Glutamatergic neuron (in vitro differentiated cells): Measurements from ENCODE around the gene CNDP2. TPM values are rescaled to one million over a fixed set of nuclear protein-coding genes. Genes with fewer than 3 reads are reported as not detected.

ENCODE experiments used
- DNase-seq: peaks from one replicate; pipeline ENCODE4 v3.0.0; 2022
- H3K27ac Mint-ChIP-seq: one replicate; pipeline ENCODE4 v1.8.0; 2020; ENCODE audit warnings: mild to moderate bottlenecking, mixed read lengths, inconsistent platforms; ENCODE audit not compliant: unreplicated experiment
- H3K27me3 Mint-ChIP-seq: one replicate; pipeline ENCODE4 v1.8.0; 2020; ENCODE audit warnings: mild to moderate bottlenecking, moderate library complexity, mixed read lengths, inconsistent platforms; ENCODE audit not compliant: unreplicated experiment
- H3K36me3 Mint-ChIP-seq: one replicate; pipeline ENCODE4 v1.8.0; 2020; ENCODE audit warnings: mild to moderate bottlenecking, mixed read lengths, inconsistent platforms; ENCODE audit not compliant: unreplicated experiment
- H3K4me1 Mint-ChIP-seq: one replicate; pipeline ENCODE4 v1.8.0; 2020; ENCODE audit warnings: mild to moderate bottlenecking, low read depth, mixed read lengths, inconsistent platforms; ENCODE audit not compliant: unreplicated experiment
- H3K4me3 Mint-ChIP-seq: one replicate; pipeline ENCODE4 v1.8.0; 2020; ENCODE audit warnings: mild to moderate bottlenecking, mixed read lengths, inconsistent platforms; ENCODE audit not compliant: unreplicated experiment
- H3K9me3 Mint-ChIP-seq: one replicate; pipeline ENCODE4 v1.8.0; 2020; ENCODE audit warnings: mild to moderate bottlenecking, moderate library complexity, mixed read lengths, inconsistent platforms; ENCODE audit not compliant: unreplicated experiment
- CTCF ChIP-seq: fragments of 200-600 bp; sonication (generic); IDR thresholded peaks from one replicate; pipeline ENCODE4 v1.5.0; 2021; ENCODE audit not compliant: partially characterized antibody, unreplicated experiment
- total RNA-seq: library from RNA; stranded (reverse); fragmentation: NEBNext Ultra II Directional; extraction: Animal tissue kit (Norgen Biotek cat#: 25700); gene quantifications from one replicate; pipeline ENCODE4 v1.2.1, GENCODE V29; 2021; ENCODE audit not compliant: unreplicated experiment

The CNDP2 gene
- total RNA-seq, 1 donor from 2014 or later, result 123 TPM

- no peak for DNase-seq
- Mint-ChIP-seq H3K4me1 (no peaks in the 10 kb centered on the region), H3K36me3 (peaks cover 27% of the 10 kb centered on the region), H3K27me3 (peaks cover 4% of the 10 kb centered on the region), H3K27ac (no peak overlapping the region), H3K9me3 (peaks cover 3% of the 10 kb centered on the region), H3K4me3 (no peak overlapping the region)
- TF ChIP-seq CTCF, result no peak
These were observed 23.3 kb downstream of the CNDP2 start for GRCh38 chr18:74519320-74520095.

- Mint-ChIP-seq H3K27ac (no peak overlapping the region), H3K36me3 (peaks cover 28% of the 10 kb centered on the region), H3K4me3 (no peak overlapping the region), H3K4me1 (no peaks in the 10 kb centered on the region), H3K27me3 (peaks cover 2% of the 10 kb centered on the region), H3K9me3 (peaks cover 7% of the 10 kb centered on the region)
- DNase-seq, result no peak
- TF ChIP-seq CTCF, result no peak
These were observed 24.1 kb downstream of the CNDP2 start for GRCh38 chr18:74520096-74520833.

GRCh38 chr18:74521068-74521725, 25.0 kb downstream of the CNDP2 start:
- DNase-seq, result no peak
- H3K4me3 Mint-ChIP-seq, result no peak overlapping the region
- no peak for TF ChIP-seq CTCF
- H3K4me1 Mint-ChIP-seq, result no peaks in the 10 kb centered on the region
- H3K27me3 Mint-ChIP-seq, result peaks cover 2% of the 10 kb centered on the region
- H3K27ac Mint-ChIP-seq, result no peak overlapping the region
- H3K36me3 Mint-ChIP-seq, result peaks cover 31% of the 10 kb centered on the region
- H3K9me3 Mint-ChIP-seq, result peaks cover 7% of the 10 kb centered on the region

- Mint-ChIP-seq H3K4me3 (no peak overlapping the region), H3K4me1 (no peaks in the 10 kb centered on the region), H3K36me3 (peaks cover 31% of the 10 kb centered on the region), H3K27me3 (peaks cover 2% of the 10 kb centered on the region), H3K9me3 (peaks cover 7% of the 10 kb centered on the region), H3K27ac (no peak overlapping the region)
- DNase-seq, result no peak
- TF ChIP-seq CTCF, result no peak
These were observed 26.7 kb downstream of the CNDP2 start for GRCh38 chr18:74522635-74523548.
